Body of pancreas (tissue), 4 donors: ENCODE data around the gene RPS15A. TPM values are rescaled to one million over a fixed set of nuclear protein-coding genes. Genes with fewer than 3 reads are reported as not detected.
A peak's percentile ranks its signal among the peaks of the same experiment; 100 is the strongest.

Experiments used
- ATAC-seq: fragments of 150-250 bp; one replicate; pipeline ENCODE4 v1.9.1; 2016
- DNase-seq, 4 donors: peaks; one replicate each; pipeline ENCODE4 v3.0.0-alpha.2; 2019
- H3K27ac ChIP-seq, 4 donors: fragments of 200-600 bp; sonication (generic); 1 replicate in 3 of 4; 2 replicates in 1 of 4; pipeline versions ENCODE4 v1.5.1 to v1.6.1; 2016 to 2019; ENCODE audit warnings: mild to moderate bottlenecking in 1 of 4, mixed read lengths in 1 of 4, moderate library complexity in 1 of 4
- H3K27me3 ChIP-seq, 2 donors: fragments of 200-600 bp; sonication (generic); one replicate each; pipeline ENCODE4 v1.6.0; 2016; ENCODE audit warnings: mild to moderate bottlenecking in 1 of 2
- H3K36me3 ChIP-seq, 2 donors: fragments of 200-600 bp; sonication (generic); replicated peaks in 1 of 2; 2 replicates each; pipeline ENCODE4 v1.5.1; 2016; ENCODE audit warnings: low read depth in 2 of 2; ENCODE audit not compliant: insufficient read depth in 1 of 2
- H3K4me1 ChIP-seq: fragments of 200-600 bp; sonication (generic); one replicate; pipeline ENCODE4 v1.6.0; 2016
- H3K4me3 ChIP-seq, 2 donors: fragments of 200-600 bp; sonication (generic); 1 replicate in 1 of 2; 2 replicates in 1 of 2; pipeline ENCODE4 v1.5.1; 2016 to 2019
- H3K9me3 ChIP-seq, 3 donors: fragments of 200-600 bp; sonication (generic); 1 replicate in 2 of 3; 2 replicates in 1 of 3; pipeline ENCODE4 v1.5.1; 2016
- CTCF ChIP-seq, 7 experiments: fragments of 450-650 bp in 4 of 7; fragments of 200-600 bp in 3 of 7; sonication (generic) in 3 of 7; IDR thresholded peaks; one replicate each; pipeline ENCODE4 v1.5.1; 2016 to 2019; ENCODE audit warnings: antibody characterized with exemption in 7 of 7
- POLR2A ChIP-seq, 3 donors: fragments of 450-650 bp; IDR thresholded peaks; one replicate each; pipeline ENCODE4 v1.6.1; 2016; ENCODE audit warnings: antibody characterized with exemption in 3 of 3, mild to moderate bottlenecking in 2 of 3
- WGBS, 2 donors: methylation state at CpG; one replicate each; pipeline ENCODE4 v1.1.5; 2017; 5-methylcytosine and 5-hydroxymethylcytosine counted together
- intact Hi-C: fragments of 100-400 bp; cut with DNase I; formaldehyde crosslinking; loops from one replicate; pipeline ENCODE4 v1.15.1; 2023
- total RNA-seq, 2 donors: library from RNA; depleted of rRNA; stranded (reverse); fragments of >200 nt; gene quantifications; one replicate each; pipeline ENCODE4 v1.1.0, GENCODE V29; 2016

RPS15A gene
- total RNA-seq, 2 donors from 2014 or later, result 232 to 393 TPM

- WGBS, 2 donors, result 85 to 87% methylated on average over 11 of the region's 11 CpGs
- no peaks in the 10 kb centered on the region for H3K27me3 ChIP-seq
- TF ChIP-seq CTCF (IDR thresholded peaks at IDR 0.05) (no peak), POLR2A (IDR thresholded peaks at IDR 0.05) (no peak)
- peaks cover 0 to 13% of the 10 kb centered on the region in 2 donors for H3K36me3 ChIP-seq
- H3K9me3 ChIP-seq, result peaks cover 0 to 3% (median 0%) of the 10 kb centered on the region in 3 donors
- intact Hi-C loops, result no loop called here
- H3K4me1 ChIP-seq, result peaks cover 39% of the 10 kb centered on the region
- ATAC-seq, result no peak
- no peak overlapping the region for H3K27ac ChIP-seq
- no peak overlapping the region for H3K4me3 ChIP-seq
- DNase-seq, result no peak
Observed at GRCh38 chr16:18792836-18793433, 2.8 kb upstream of the RPS15A start.

- peak overlapping the region in 3 of 4 donors; percentile 80 to 90 (median 84) for H3K27ac ChIP-seq
- no peaks in the 10 kb centered on the region for H3K9me3 ChIP-seq
- no peak for TF ChIP-seq CTCF (IDR thresholded peaks at IDR 0.05)
- TF ChIP-seq POLR2A (IDR thresholded peaks at IDR 0.05), result no peak
- no peak for DNase-seq
- peaks cover 0 to 31% of the 10 kb centered on the region in 2 donors for H3K36me3 ChIP-seq
- ATAC-seq, result no peak
- H3K27me3 ChIP-seq, result no peaks in the 10 kb centered on the region
- peak overlapping the region; percentile 67 to 99 for H3K4me3 ChIP-seq
- intact Hi-C loops, result no loop called here
- 0% methylated on average over 5 of the region's 5 CpGs for WGBS, 2 donors
- peaks cover 43% of the 10 kb centered on the region for H3K4me1 ChIP-seq
Observed at GRCh38 chr16:18789515-18789849, 652 bp downstream of the RPS15A start.

GRCh38 chr16:18788828-18789514 lies 1.2 kb downstream of the RPS15A start:
- Histone ChIP-seq H3K4me3 (peak overlapping the region; percentile 67 to 99), H3K4me1 (peaks cover 43% of the 10 kb centered on the region), H3K9me3 (no peaks in the 10 kb centered on the region), H3K27ac (peak overlapping the region in 3 of 4 donors; percentile 80 to 90 (median 84)), H3K36me3 (peaks cover 0 to 30% of the 10 kb centered on the region in 2 donors), H3K27me3 (no peaks in the 10 kb centered on the region)
- TF ChIP-seq CTCF (IDR thresholded peaks at IDR 0.05), result no peak
- no peak for TF ChIP-seq POLR2A (IDR thresholded peaks at IDR 0.05)
- 4 to 6% methylated on average over 20 of the region's 20 CpGs for WGBS, 2 donors
- intact Hi-C loops, result no loop called here
- DNase-seq (no peak), ATAC-seq (no peak)

GRCh38 chr16:18784917-18785623 lies 5.1 kb downstream of the RPS15A start:
- intact Hi-C loops, result no loop called here
- H3K36me3 ChIP-seq, result peaks cover 0 to 33% of the 10 kb centered on the region in 2 donors

More at GRCh38 chr16:18784917-18785623, 5.1 kb downstream of the RPS15A start:
- DNase-seq (no peak), ATAC-seq (no peak)
- no peak overlapping the region for H3K27ac ChIP-seq
- no peaks in the 10 kb centered on the region for H3K9me3 ChIP-seq
- TF ChIP-seq POLR2A (IDR thresholded peaks at IDR 0.05) (no peak), CTCF (IDR thresholded peaks at IDR 0.05) (no peak)
- H3K27me3 ChIP-seq, result no peaks in the 10 kb centered on the region
- peaks cover 38% of the 10 kb centered on the region for H3K4me1 ChIP-seq
- H3K4me3 ChIP-seq, result no peak overlapping the region
- WGBS, 2 donors, result 74 to 75% methylated on average over 8 of the region's 8 CpGs
